Measurements from ENCODE around the gene GHR. TPM values are rescaled to one million over a fixed set of nuclear protein-coding genes. Genes with fewer than 3 reads are reported as not detected.

GHR gene
- total and polyA plus RNA-seq, 12 donors: 4.1 to 15.1 (median 11.5) TPM

DNA sequence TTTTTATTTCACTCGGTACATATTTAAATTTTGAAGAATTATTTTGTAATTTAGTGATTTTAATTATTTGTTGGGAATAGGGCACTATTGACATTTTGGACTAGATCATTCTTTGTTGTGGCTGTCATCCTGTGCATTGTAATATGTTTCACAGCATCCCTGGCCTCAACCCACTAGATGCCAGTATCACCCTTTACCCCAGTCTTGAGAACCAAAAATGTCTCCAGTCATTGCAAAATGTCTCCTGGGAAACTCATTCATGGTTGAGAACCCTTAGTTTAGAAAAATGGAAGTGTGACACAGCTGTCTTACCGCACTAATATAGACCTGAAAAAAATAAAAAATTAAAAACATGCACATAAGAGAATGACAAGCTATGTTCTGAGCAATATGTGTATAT, 245.0 kb downstream of the GHR start:
- H3K4me3 ChIP-seq: no peak overlapping the region
- intact Hi-C loops (cut with DNase I): no loop called here
- DNase-seq (no peak), ATAC-seq (no peak)
- H3K4me1 ChIP-seq: no peaks in the 10 kb centered on the region
- H3K27me3 ChIP-seq: no peaks in the 10 kb centered on the region
- no peak overlapping the region for H3K27ac ChIP-seq
- WGBS, 2 donors: 95 to 96% methylated on average over 2 of the region's 2 CpGs
- no peaks in the 10 kb centered on the region for H3K36me3 ChIP-seq
- TF ChIP-seq, protein P1, sequence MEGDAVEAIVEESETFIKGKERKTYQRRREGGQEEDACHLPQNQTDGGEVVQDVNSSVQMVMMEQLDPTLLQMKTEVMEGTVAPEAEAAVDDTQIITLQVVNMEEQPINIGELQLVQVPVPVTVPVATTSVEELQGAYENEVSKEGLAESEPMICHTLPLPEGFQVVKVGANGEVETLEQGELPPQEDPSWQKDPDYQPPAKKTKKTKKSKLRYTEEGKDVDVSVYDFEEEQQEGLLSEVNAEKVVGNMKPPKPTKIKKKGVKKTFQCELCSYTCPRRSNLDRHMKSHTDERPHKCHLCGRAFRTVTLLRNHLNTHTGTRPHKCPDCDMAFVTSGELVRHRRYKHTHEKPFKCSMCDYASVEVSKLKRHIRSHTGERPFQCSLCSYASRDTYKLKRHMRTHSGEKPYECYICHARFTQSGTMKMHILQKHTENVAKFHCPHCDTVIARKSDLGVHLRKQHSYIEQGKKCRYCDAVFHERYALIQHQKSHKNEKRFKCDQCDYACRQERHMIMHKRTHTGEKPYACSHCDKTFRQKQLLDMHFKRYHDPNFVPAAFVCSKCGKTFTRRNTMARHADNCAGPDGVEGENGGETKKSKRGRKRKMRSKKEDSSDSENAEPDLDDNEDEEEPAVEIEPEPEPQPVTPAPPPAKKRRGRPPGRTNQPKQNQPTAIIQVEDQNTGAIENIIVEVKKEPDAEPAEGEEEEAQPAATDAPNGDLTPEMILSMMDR (IDR thresholded peaks at IDR 0.05): no peak
- H3K9me3 ChIP-seq: peaks cover 0 to 25% (median 7%) of the 10 kb centered on the region in 11 donors

DNA sequence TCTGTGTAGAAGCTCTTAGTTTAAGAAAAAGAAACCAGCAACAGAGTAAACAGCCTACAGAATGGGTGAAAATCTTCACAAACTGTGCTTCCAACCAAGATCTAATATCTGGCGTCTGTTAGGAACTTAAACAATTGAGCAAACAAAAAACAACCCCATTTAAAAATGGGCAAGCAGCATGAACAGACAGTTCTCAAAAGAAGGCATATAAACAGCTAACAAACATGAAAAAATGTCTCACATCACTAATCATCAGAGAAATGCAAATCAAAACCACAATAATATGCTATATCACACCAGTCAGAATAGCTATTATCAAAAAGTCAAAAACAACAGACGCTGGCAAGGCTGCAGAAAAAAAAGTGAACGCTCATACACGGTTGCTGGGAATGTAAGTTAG, 249.7 kb downstream of the GHR start:
- H3K4me1 ChIP-seq: peaks cover 0 to 14% (median 0%) of the 10 kb centered on the region in 9 donors
- H3K36me3 ChIP-seq: no peaks in the 10 kb centered on the region
- 93 to 95% methylated on average over 4 of the region's 4 CpGs for WGBS, 2 donors
- TF ChIP-seq, protein P1 (IDR thresholded peaks at IDR 0.05): no peak
- H3K9me3 ChIP-seq: peaks cover 0 to 37% (median 8%) of the 10 kb centered on the region in 11 donors
- no peak overlapping the region for H3K4me3 ChIP-seq
- DNase-seq: no peak
- H3K27me3 ChIP-seq: no peaks in the 10 kb centered on the region
- ATAC-seq: no peak
- H3K27ac ChIP-seq: no peak overlapping the region
- intact Hi-C loops (cut with DNase I): no loop called here

DNA sequence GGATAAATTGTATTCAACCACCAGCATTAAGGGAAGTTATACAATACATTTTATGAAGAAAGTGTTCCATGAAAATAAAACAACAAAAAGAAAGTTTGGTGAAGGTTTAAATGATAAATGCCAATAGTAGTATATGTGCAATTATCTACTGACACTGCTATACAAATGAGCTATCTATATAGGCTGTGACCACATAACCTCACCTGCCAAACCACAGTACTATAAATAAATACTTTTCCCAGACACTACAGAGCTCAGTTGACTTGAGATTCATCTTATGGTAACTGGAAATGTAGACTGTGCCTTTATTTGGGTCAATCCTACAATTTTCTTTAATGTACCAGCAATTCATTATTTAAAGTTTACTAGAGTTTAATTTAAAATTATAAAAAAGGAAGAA, 252.4 kb downstream of the GHR start:
- TF ChIP-seq, protein P1 (IDR thresholded peaks at IDR 0.05): no peak
- Histone ChIP-seq H3K27ac (no peak overlapping the region), H3K4me3 (no peak overlapping the region), H3K9me3 (peaks cover 0 to 27% (median 8%) of the 10 kb centered on the region in 11 donors), H3K36me3 (no peaks in the 10 kb centered on the region), H3K4me1 (peaks cover 0 to 14% (median 0%) of the 10 kb centered on the region in 9 donors), H3K27me3 (no peaks in the 10 kb centered on the region)
- intact Hi-C loops (cut with DNase I): no loop called here
- ATAC-seq: peak in 3 of 8 donors; percentile 35 to 55 (median 50)
- no peak for DNase-seq

DNA sequence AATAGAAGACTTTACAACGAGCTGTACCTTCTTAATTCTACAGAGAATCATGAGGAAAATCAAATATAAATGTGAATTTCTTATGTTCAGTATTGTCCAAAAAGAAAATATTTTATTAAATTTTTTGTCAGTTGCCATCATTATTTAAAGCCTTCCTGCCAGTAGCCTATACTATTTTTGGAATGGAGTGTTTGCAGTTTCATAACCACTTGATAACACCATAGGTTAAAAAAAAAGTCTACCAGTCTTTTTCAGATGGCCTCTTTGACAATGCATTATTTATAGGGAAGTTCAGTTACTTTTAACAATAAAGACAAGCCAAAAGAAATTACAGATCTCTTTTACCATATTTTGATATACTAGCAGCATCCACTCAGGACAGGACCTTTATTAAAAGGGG, 253.1 kb downstream of the GHR start:
- intact Hi-C loops (cut with DNase I): no loop called here
- Histone ChIP-seq H3K4me3 (no peak overlapping the region), H3K27ac (peak overlapping the region in 1 of 10 donors; percentile 30), H3K9me3 (peaks cover 0 to 28% (median 8%) of the 10 kb centered on the region in 11 donors), H3K27me3 (no peaks in the 10 kb centered on the region), H3K36me3 (no peaks in the 10 kb centered on the region), H3K4me1 (peaks cover 0 to 14% (median 0%) of the 10 kb centered on the region in 9 donors)
- TF ChIP-seq, protein P1 (IDR thresholded peaks at IDR 0.05): no peak
- DNase-seq (no peak), ATAC-seq (peak in 2 of 8 donors; percentile 30 to 83)
- 77 to 86% methylated on average over 1 of the region's 1 CpG for WGBS, 2 donors

Measured in heart right ventricle (tissue), 16 donors.